Liver (tissue), 3 donors: ENCODE measurements around the gene RAB11FIP3.

Experiments used
- HNF4G ChIP-seq: IDR thresholded peaks from 2 replicates; pipeline ENCODE4 v1.6.1; 2016; ENCODE audit warnings: antibody characterized with exemption
- JUND ChIP-seq, 2 donors: IDR thresholded peaks; 2 replicates each; pipeline ENCODE4 v1.6.1; 2016; ENCODE audit warnings: antibody characterized with exemption in 2 of 2
- NR2F2 ChIP-seq: IDR thresholded peaks from 2 replicates; pipeline ENCODE4 v1.6.1; 2016; ENCODE audit warnings: antibody characterized with exemption
- RAD21 ChIP-seq, 2 donors: IDR thresholded peaks; 2 replicates each; pipeline ENCODE4 v1.6.1; 2016; ENCODE audit warnings: antibody characterized with exemption in 2 of 2, mild to moderate bottlenecking in 2 of 2
- ZBTB33 ChIP-seq: IDR thresholded peaks from 2 replicates; pipeline ENCODE4 v1.6.1; 2016; ENCODE audit warnings: antibody characterized with exemption
- TF ChIP-seq, protein P1 (sequence below): fragments of 150-350 bp; IDR thresholded peaks from 2 replicates; pipeline ENCODE4 v1.5.1; 2017; ENCODE audit warnings: improper control_type of control experiment, low read depth, low read length; ENCODE audit not compliant: missing input control
- donor health status: healthy.
- donor health status: healthy.

DNA sequence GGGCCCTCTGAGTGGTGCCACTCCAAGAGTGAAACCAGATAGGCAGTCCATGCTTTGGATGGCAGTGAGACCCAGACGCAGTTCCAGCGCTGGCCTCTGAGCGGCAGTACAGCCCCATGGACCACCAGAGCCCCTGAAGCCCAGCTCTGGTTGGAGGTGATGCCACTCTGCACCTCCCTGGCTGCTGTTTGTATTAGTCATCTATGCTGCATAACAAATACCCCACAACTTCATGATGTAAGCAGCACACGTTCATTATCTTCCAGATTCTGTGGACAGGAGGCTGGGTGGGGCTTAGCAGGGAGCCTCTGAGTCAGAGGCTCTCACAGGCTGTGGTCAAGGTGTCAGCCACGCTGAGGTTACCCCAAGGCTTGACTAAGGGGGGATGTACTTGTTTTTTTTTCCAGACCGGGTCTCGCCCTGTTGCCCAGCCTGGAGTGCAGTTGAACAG lies 33.5 kb upstream of the RAB11FIP3 start:
- TF ChIP-seq, protein P1, sequence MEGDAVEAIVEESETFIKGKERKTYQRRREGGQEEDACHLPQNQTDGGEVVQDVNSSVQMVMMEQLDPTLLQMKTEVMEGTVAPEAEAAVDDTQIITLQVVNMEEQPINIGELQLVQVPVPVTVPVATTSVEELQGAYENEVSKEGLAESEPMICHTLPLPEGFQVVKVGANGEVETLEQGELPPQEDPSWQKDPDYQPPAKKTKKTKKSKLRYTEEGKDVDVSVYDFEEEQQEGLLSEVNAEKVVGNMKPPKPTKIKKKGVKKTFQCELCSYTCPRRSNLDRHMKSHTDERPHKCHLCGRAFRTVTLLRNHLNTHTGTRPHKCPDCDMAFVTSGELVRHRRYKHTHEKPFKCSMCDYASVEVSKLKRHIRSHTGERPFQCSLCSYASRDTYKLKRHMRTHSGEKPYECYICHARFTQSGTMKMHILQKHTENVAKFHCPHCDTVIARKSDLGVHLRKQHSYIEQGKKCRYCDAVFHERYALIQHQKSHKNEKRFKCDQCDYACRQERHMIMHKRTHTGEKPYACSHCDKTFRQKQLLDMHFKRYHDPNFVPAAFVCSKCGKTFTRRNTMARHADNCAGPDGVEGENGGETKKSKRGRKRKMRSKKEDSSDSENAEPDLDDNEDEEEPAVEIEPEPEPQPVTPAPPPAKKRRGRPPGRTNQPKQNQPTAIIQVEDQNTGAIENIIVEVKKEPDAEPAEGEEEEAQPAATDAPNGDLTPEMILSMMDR, result peak; percentile 77
- peak; percentile 82 to 91 for TF ChIP-seq RAD21 (IDR thresholded peaks at IDR 0.05)
- TF ChIP-seq NR2F2, result no peak
- no peak for TF ChIP-seq JUND (IDR thresholded peaks at IDR 0.05)
- TF ChIP-seq HNF4G, result no peak
- TF ChIP-seq ZBTB33, result no peak
